ENCODE results near the gene CDC5L. TPM values are rescaled to one million over a fixed set of nuclear protein-coding genes. Genes with fewer than 3 reads are reported as not detected.

Gene CDC5L
- total RNA-seq, 1 donor from 2014 or later: 16.5 TPM

DNA sequence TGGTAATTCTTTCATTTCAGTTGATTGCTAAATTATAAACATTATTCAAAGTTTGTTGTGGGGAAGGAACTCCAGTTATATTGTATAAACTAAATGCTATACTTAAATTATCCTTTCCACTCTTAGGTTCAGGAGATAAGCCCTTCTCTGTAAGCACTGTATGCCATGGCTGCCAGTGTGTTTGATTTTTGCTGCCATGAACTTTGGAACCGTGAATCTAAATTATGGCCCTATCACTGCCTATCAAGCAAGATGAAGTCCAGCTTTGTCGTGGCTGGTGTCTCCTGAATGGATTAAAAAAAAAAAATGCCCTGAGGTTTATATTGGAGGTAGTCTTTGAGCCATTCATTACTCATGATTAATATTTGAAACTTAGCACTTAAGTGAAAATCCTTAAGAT is 44.7 kb downstream of the CDC5L start:
- Histone ChIP-seq H3K27me3 (no peaks in the 10 kb centered on the region), H3K4me1 (peaks cover 10% of the 10 kb centered on the region), H3K9me3 (no peaks in the 10 kb centered on the region), H3K36me3 (no peaks in the 10 kb centered on the region), H3K4me3 (no peak overlapping the region), H3K27ac (peak overlapping the region; percentile 40)
- no peak for DNase-seq (ENCODE audit: extremely low spot score in 2 of 2)
- intact Hi-C loops (cut with DNase I): no loop called here
- TF ChIP-seq POLR2AphosphoS5 (IDR thresholded peaks at IDR 0.05; ENCODE audit: insufficient read depth in 1 of 2, low read depth in 1 of 2) (no peak), POLR2A (IDR thresholded peaks at IDR 0.05) (no peak)
- TF ChIP-seq, protein P1, sequence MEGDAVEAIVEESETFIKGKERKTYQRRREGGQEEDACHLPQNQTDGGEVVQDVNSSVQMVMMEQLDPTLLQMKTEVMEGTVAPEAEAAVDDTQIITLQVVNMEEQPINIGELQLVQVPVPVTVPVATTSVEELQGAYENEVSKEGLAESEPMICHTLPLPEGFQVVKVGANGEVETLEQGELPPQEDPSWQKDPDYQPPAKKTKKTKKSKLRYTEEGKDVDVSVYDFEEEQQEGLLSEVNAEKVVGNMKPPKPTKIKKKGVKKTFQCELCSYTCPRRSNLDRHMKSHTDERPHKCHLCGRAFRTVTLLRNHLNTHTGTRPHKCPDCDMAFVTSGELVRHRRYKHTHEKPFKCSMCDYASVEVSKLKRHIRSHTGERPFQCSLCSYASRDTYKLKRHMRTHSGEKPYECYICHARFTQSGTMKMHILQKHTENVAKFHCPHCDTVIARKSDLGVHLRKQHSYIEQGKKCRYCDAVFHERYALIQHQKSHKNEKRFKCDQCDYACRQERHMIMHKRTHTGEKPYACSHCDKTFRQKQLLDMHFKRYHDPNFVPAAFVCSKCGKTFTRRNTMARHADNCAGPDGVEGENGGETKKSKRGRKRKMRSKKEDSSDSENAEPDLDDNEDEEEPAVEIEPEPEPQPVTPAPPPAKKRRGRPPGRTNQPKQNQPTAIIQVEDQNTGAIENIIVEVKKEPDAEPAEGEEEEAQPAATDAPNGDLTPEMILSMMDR (IDR thresholded peaks at IDR 0.05): no peak

DNA sequence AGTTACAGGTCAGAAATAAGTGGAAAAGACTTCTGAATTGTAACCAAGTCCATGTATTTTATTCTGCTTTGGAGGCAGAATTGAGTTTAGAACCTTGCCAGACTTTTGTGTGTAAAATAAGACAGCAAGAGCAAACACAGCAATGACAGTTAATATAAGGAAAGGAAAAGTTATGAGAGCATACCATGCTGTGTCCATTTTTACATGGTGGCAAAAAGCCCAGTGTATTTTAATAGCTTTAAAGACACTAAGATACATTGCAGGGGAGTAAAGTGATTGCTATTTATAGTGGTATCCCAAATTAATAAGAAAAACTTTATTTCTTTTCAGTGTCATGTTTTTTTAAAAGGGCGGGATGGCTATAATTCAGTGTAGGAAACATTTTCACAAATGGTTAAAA is 45.2 kb downstream of the CDC5L start:
- peaks cover 10% of the 10 kb centered on the region for H3K4me1 ChIP-seq
- intact Hi-C loops (cut with DNase I): no loop called here
- no peaks in the 10 kb centered on the region for H3K9me3 ChIP-seq
- no peak for DNase-seq (ENCODE audit: extremely low spot score in 2 of 2)
- H3K27ac ChIP-seq: peak overlapping the region; percentile 40
- H3K4me3 ChIP-seq: no peak overlapping the region
- no peaks in the 10 kb centered on the region for H3K27me3 ChIP-seq
- TF ChIP-seq POLR2AphosphoS5 (IDR thresholded peaks at IDR 0.05; ENCODE audit: insufficient read depth in 1 of 2, low read depth in 1 of 2) (no peak), POLR2A (IDR thresholded peaks at IDR 0.05) (no peak)
- TF ChIP-seq, protein P1 (IDR thresholded peaks at IDR 0.05): no peak
- H3K36me3 ChIP-seq: no peaks in the 10 kb centered on the region

DNA sequence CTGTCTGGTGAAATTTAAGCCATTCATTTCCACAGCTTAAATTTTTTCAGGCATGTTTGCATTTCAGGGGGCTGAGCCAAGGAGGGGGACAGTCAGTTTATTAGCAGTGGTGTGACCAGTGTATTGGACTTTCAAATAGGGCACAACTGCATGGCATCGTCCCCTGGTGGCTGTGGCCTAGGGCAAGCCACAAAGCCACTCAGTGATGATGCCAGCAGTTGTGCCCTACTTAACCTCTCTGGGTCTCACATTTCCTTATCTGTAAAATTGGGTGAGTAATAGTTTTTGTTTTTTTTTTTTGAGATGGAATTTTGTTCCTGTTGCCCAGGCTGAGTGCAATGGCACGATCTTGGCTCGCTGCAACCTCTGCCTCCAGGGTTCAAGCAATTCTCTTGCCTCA is 48.0 kb downstream of the CDC5L start:
- intact Hi-C loops (cut with DNase I): no loop called here
- H3K36me3 ChIP-seq: no peaks in the 10 kb centered on the region
- H3K27ac ChIP-seq: no peak overlapping the region
- peaks cover 7% of the 10 kb centered on the region for H3K4me1 ChIP-seq
- H3K4me3 ChIP-seq: no peak overlapping the region
- TF ChIP-seq, protein P1 (IDR thresholded peaks at IDR 0.05): no peak
- TF ChIP-seq POLR2AphosphoS5 (IDR thresholded peaks at IDR 0.05; ENCODE audit: insufficient read depth in 1 of 2, low read depth in 1 of 2) (no peak), POLR2A (IDR thresholded peaks at IDR 0.05) (no peak)
- DNase-seq (ENCODE audit: extremely low spot score in 2 of 2): no peak
- H3K9me3 ChIP-seq: no peaks in the 10 kb centered on the region
- no peaks in the 10 kb centered on the region for H3K27me3 ChIP-seq

DNA sequence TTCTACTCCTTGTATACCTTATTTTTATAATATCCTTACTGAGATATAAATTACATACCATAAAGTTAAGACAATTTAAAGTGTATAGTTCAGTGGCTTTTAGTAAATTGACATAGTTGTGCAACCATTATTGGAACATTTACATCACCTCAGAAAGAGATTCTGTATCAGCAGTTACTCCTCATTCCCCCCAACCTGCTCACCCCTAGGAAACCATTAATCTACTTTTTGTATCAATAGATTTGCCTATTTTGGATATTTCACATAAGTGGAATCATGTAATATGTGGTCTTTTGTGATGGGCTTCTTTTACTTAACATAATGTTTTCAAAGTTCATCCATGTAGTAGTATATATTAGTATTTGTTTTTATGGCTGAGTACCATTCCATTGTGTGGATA is 51.3 kb downstream of the CDC5L start:
- DNase-seq (ENCODE audit: extremely low spot score in 2 of 2): no peak
- peaks cover 2% of the 10 kb centered on the region for H3K4me1 ChIP-seq
- H3K27ac ChIP-seq: no peak overlapping the region
- H3K27me3 ChIP-seq: no peaks in the 10 kb centered on the region
- peaks cover 8% of the 10 kb centered on the region for H3K9me3 ChIP-seq
- intact Hi-C loops (cut with DNase I): no loop called here
- peaks cover 0 to 11% of the 10 kb centered on the region in 2 donors for H3K36me3 ChIP-seq
- H3K4me3 ChIP-seq: no peak overlapping the region
- TF ChIP-seq, protein P1 (IDR thresholded peaks at IDR 0.05): no peak
- TF ChIP-seq POLR2A (IDR thresholded peaks at IDR 0.05) (no peak), POLR2AphosphoS5 (IDR thresholded peaks at IDR 0.05; ENCODE audit: insufficient read depth in 1 of 2, low read depth in 1 of 2) (no peak)

DNA sequence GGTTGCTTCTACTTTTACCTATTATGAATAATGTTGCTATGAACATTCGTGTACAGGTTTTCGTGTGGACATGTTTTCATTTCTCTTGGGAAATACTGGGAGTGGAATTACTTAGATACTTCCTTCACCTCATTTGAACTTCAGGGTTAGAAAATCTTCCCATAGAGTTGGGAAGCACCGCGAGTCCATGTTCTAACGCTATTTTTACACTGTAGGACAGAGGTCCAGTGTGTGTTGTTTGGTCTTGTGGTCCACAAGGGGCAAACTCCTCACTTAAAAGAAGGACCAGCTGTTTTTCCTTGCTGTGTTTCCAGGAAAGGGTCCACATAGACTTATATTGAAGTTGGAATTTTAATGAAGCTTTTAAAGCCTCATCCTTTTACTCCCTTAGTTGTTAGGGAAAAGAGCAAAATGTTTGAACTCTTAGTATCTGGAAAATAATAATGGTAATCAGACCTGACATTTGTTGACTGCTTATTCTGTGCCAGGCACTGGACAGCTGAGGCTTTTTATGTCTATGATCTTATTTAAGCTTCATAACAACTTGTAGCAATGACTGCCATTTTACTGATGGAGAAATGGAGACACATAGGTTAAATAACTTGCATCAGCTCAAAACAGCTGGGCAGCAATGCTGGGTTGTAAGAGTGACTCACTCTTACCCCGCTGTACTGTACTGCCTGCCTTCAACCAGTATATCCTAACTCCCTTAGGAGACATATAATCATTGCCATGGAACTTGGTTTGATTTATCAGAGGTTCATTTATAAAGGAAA is 52.0 kb downstream of the CDC5L start:
- H3K4me3 ChIP-seq: no peak overlapping the region
- intact Hi-C loops (cut with DNase I): no loop called here
- TF ChIP-seq POLR2AphosphoS5 (IDR thresholded peaks at IDR 0.05; ENCODE audit: insufficient read depth in 1 of 2, low read depth in 1 of 2) (no peak), POLR2A (IDR thresholded peaks at IDR 0.05) (no peak)
- TF ChIP-seq, protein P1 (IDR thresholded peaks at IDR 0.05): no peak
- H3K36me3 ChIP-seq: peaks cover 0 to 11% of the 10 kb centered on the region in 2 donors
- H3K9me3 ChIP-seq: peaks cover 8% of the 10 kb centered on the region
- no peaks in the 10 kb centered on the region for H3K27me3 ChIP-seq
- H3K27ac ChIP-seq: no peak overlapping the region
- no peak for DNase-seq (ENCODE audit: extremely low spot score in 2 of 2)
- H3K4me1 ChIP-seq: no peaks in the 10 kb centered on the region
